GM11168 (cell line): ENCODE data around the gene SH3BP4.
"Not testable (repeated sequence)": the region's sequence is repeated elsewhere in the genome, so short reads cannot be mapped to it uniquely, and the experiment has no call there.

Experiments
- in situ Hi-C: fragments of 300-500 bp; cut with MboI; formaldehyde crosslinking; loops from one replicate; pipeline ENCODE4 v1.12.0; 2022; ENCODE audit warnings: low sequenced_read_pairs; ENCODE audit not compliant: unreplicated experiment

Gene SH3BP4

GRCh38 chr2:235048549-235048948, 96.7 kb downstream of the SH3BP4 start:
- in situ Hi-C loops, result no loop called here

GRCh38 chr2:235049069-235049468, 97.3 kb downstream of the SH3BP4 start:
- in situ Hi-C loops, result no loop called here

GRCh38 chr2:235049719-235050118, 97.9 kb downstream of the SH3BP4 start:
- in situ Hi-C loops, result no loop called here

GRCh38 chr2:235050980-235051351, 99.1 kb downstream of the SH3BP4 start:
- in situ Hi-C loops, result no loop called here

- in situ Hi-C loops, result no loop called here
Measured at GRCh38 chr2:235051436-235052260, 99.8 kb downstream of the SH3BP4 start.

GRCh38 chr2:235052514-235053354, 100.9 kb downstream of the SH3BP4 start:
- in situ Hi-C loops, result no loop called here

- in situ Hi-C loops, result no loop called here
Measured at GRCh38 chr2:235053651-235054050, 101.8 kb downstream of the SH3BP4 start.

- in situ Hi-C loops, result no loop called here
Measured at GRCh38 chr2:235054475-235054874, 102.7 kb downstream of the SH3BP4 start.

GRCh38 chr2:235054919-235055318, 103.1 kb downstream of the SH3BP4 start:
- in situ Hi-C loops, result no loop called here

- in situ Hi-C loops, result no loop called here
Measured at GRCh38 chr2:235055891-235056516, 104.2 kb downstream of the SH3BP4 start.

GRCh38 chr2:235056768-235057167, 105.0 kb downstream of the SH3BP4 start:
- in situ Hi-C loops, result no loop called here

GRCh38 chr2:235057616-235058015, 105.8 kb downstream of the SH3BP4 start:
- in situ Hi-C loops, result not testable (repeated sequence)

- in situ Hi-C loops, result no loop called here
Measured at GRCh38 chr2:235059161-235059560, 107.3 kb downstream of the SH3BP4 start.

GRCh38 chr2:235061656-235062055, 109.8 kb downstream of the SH3BP4 start:
- in situ Hi-C loops, result no loop called here

- in situ Hi-C loops, result no loop called here
Measured at GRCh38 chr2:235063471-235063961, 111.7 kb downstream of the SH3BP4 start.

GRCh38 chr2:235064976-235065375, 113.2 kb downstream of the SH3BP4 start:
- in situ Hi-C loops, result no loop called here

GRCh38 chr2:235066490-235066889, 114.7 kb downstream of the SH3BP4 start:
- in situ Hi-C loops, result no loop called here

- in situ Hi-C loops, result no loop called here
Measured at GRCh38 chr2:235066895-235067294, 115.1 kb downstream of the SH3BP4 start.

GRCh38 chr2:235068701-235069100, 116.9 kb downstream of the SH3BP4 start:
- in situ Hi-C loops, result no loop called here

GRCh38 chr2:235070063-235070706, 118.4 kb downstream of the SH3BP4 start:
- in situ Hi-C loops, result no loop called here
